Natural killer cell (primary cell): ENCODE measurements around the gene HOXB4. TPM values are rescaled to one million over a fixed set of nuclear protein-coding genes. Genes with fewer than 3 reads are reported as not detected.

ENCODE experiments used
- ATAC-seq, 3 donors: fragments of 150-1000 bp in 2 of 3; fragments of 200-7000 bp in 1 of 3; cut with Tn5 transposase; 1 replicate in 1 of 3; 2 replicates in 2 of 3; pipeline ENCODE4 v1.10.0; 2021; ENCODE audit warnings: mild to moderate bottlenecking in 2 of 3, moderate library complexity in 2 of 3
- DNase-seq, 2 donors: peaks; one replicate each; pipeline versions ENCODE4 v3.0.0 to v3.0.0-alpha.2; 2013 to 2021; ENCODE audit warnings: mixed read lengths in 1 of 2
- H3K27ac ChIP-seq: one replicate; pipeline ENCODE4 v1.5.1; 2013; ENCODE audit warnings: mild to moderate bottlenecking, low read length
- H3K27me3 ChIP-seq: one replicate; pipeline ENCODE4 v1.6.1; 2013; ENCODE audit warnings: low read length; ENCODE audit not compliant: control insufficient read depth, insufficient read depth
- H3K36me3 ChIP-seq: one replicate; pipeline ENCODE4 v1.6.1; 2013; ENCODE audit warnings: low read length; ENCODE audit not compliant: control insufficient read depth, insufficient read depth
- H3K4me1 ChIP-seq: one replicate; pipeline ENCODE4 v1.6.1; 2013; ENCODE audit warnings: low read length; ENCODE audit not compliant: control insufficient read depth, insufficient read depth
- H3K4me3 ChIP-seq: one replicate; pipeline ENCODE4 v1.5.1; 2013; ENCODE audit warnings: low read length
- H3K9me3 ChIP-seq: one replicate; pipeline ENCODE4 v1.6.1; 2013; ENCODE audit warnings: low read length; ENCODE audit not compliant: control insufficient read depth, insufficient read depth
- H3K27ac Mint-ChIP-seq, 2 donors: one replicate each; pipeline ENCODE4 v1.8.0; 2022; ENCODE audit warnings: mild to moderate bottlenecking in 2 of 2, mixed read lengths in 2 of 2, moderate library complexity in 1 of 2
- H3K27me3 Mint-ChIP-seq, 2 donors: one replicate each; pipeline ENCODE4 v1.8.0; 2022; ENCODE audit warnings: low read depth in 2 of 2, mixed read lengths in 2 of 2
- H3K36me3 Mint-ChIP-seq: one replicate; pipeline ENCODE4 v1.8.0; 2022; ENCODE audit warnings: mixed read lengths
- H3K4me1 Mint-ChIP-seq, 2 donors: one replicate each; pipeline ENCODE4 v1.8.0; 2022; ENCODE audit warnings: mixed read lengths in 2 of 2
- H3K4me3 Mint-ChIP-seq: one replicate; pipeline ENCODE4 v1.8.0; 2022; ENCODE audit warnings: mild to moderate bottlenecking, moderate library complexity, mixed read lengths
- H3K9me3 Mint-ChIP-seq, 2 donors: one replicate each; pipeline ENCODE4 v1.8.0; 2022; ENCODE audit warnings: mixed read lengths in 2 of 2
- WGBS: methylation state at CpG from one replicate; pipeline ENCODE4 v1.1.7; 2013; ENCODE audit warnings: missing lambda C conversion rate; ENCODE audit not compliant: insufficient coverage; 5-methylcytosine and 5-hydroxymethylcytosine counted together
- intact Hi-C: fragments of 100-400 bp; cut with micrococcal nuclease; formaldehyde crosslinking; loops from one replicate; pipeline ENCODE4 v1.14.2; 2022
- total RNA-seq, 4 donors: library from RNA; stranded (reverse); fragments of 120-200 nt in 1 of 4; gene quantifications; one replicate each; pipeline versions ENCODE4 v1.2.3 to v1.2.4, GENCODE V29; 2013 to 2022
- TF ChIP-seq, protein P1 (sequence below): fragments of 200-600 bp; IDR thresholded peaks from one replicate; pipeline ENCODE4 v1.8.0; 2022; ENCODE audit warnings: antibody characterized with exemption

Gene HOXB4
- total RNA-seq, 3 donors from 2014 or later (not counting 1 experiment from before 2014, with no cell fraction given) = 3.5 to 6.7 (median 5.7) TPM

DNA sequence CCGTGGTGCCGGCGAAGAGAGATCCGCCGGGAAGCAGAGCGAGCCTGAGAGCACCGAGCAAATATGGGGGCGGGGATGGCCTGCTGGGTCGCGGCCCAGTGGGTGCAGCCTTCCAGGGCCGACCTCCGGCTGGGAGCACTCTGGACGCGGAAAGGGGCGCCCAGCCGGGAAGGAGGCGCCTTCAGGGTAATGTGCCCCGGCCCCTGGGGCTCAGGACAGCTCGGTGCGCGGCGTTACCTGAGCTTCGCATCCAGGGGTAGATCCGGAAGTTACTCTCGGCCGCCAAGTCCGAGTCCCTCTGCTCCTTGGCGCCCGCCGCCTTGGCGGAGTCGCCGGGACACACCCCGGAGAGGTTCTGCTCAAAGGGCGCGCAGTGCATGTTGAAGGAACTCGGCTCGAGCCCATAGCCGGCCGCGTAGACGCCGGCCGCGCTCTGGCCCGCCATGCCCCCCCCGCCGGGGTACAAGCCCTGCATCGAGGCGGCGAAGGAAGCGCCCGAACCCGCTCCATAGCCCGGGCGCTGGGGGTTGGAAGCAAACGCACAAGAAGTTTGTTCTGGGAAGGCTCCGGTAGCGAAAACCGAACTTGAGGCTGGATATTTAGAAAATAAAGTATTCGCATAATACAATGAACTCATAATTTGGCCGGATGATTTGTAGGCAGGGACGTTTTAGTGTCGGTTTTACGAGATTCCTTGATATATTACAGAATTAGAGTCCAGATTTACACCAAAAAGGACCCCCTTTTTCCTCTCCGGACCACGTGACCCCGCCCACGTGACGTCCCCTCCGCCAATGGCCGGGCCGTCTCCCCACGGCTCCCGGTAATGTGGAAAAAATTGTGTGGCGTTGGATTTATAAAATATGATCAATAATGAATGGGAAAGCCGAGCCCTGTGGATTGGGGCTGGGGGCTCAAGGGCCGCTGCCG is 32.4 kb upstream of the HOXB4 start, which contains the start of gene HOXB7:
Gene HOXB7, minus strand, starts transcription at position 736 of the 930 bp plus-strand sequence. Its CDS starts 99 bp downstream, at position 637.
- WGBS = under 1% methylated on average over 78 of the region's 79 CpGs
- H3K9me3 ChIP-seq = no peaks in the 10 kb centered on the region
- H3K4me1 ChIP-seq = peaks cover 53% of the 10 kb centered on the region
- peak; percentile 68 to 75 for DNase-seq
- no peaks in the 10 kb centered on the region for H3K36me3 ChIP-seq
- H3K27me3 ChIP-seq = peaks cover 39% of the 10 kb centered on the region
- peak within 1 kb of the TSS; percentile 31 for H3K27ac ChIP-seq
- peaks cover 43 to 48% of the 10 kb centered on the region in 2 donors for H3K4me1 Mint-ChIP-seq
- intact Hi-C loops = loop anchor here (5.0 to 10.0 kb wide), 2 partner anchors 112 to 144 kb away; partner anchors contain the start of genes PRAC1 and PRAC2
- H3K36me3 Mint-ChIP-seq = no peaks in the 10 kb centered on the region
- peak; percentile 28 to 59 (median 39) for ATAC-seq
- peak within 1 kb of the TSS; percentile 43 to 78 for H3K27ac Mint-ChIP-seq
- H3K4me3 Mint-ChIP-seq = peak within 1 kb of the TSS; percentile 98
- peak within 1 kb of the TSS; percentile 85 for H3K4me3 ChIP-seq
- TF ChIP-seq, protein P1, sequence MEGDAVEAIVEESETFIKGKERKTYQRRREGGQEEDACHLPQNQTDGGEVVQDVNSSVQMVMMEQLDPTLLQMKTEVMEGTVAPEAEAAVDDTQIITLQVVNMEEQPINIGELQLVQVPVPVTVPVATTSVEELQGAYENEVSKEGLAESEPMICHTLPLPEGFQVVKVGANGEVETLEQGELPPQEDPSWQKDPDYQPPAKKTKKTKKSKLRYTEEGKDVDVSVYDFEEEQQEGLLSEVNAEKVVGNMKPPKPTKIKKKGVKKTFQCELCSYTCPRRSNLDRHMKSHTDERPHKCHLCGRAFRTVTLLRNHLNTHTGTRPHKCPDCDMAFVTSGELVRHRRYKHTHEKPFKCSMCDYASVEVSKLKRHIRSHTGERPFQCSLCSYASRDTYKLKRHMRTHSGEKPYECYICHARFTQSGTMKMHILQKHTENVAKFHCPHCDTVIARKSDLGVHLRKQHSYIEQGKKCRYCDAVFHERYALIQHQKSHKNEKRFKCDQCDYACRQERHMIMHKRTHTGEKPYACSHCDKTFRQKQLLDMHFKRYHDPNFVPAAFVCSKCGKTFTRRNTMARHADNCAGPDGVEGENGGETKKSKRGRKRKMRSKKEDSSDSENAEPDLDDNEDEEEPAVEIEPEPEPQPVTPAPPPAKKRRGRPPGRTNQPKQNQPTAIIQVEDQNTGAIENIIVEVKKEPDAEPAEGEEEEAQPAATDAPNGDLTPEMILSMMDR = no peak
- no peaks in the 10 kb centered on the region for H3K9me3 Mint-ChIP-seq
- peaks cover 30 to 48% of the 10 kb centered on the region in 2 donors for H3K27me3 Mint-ChIP-seq

DNA sequence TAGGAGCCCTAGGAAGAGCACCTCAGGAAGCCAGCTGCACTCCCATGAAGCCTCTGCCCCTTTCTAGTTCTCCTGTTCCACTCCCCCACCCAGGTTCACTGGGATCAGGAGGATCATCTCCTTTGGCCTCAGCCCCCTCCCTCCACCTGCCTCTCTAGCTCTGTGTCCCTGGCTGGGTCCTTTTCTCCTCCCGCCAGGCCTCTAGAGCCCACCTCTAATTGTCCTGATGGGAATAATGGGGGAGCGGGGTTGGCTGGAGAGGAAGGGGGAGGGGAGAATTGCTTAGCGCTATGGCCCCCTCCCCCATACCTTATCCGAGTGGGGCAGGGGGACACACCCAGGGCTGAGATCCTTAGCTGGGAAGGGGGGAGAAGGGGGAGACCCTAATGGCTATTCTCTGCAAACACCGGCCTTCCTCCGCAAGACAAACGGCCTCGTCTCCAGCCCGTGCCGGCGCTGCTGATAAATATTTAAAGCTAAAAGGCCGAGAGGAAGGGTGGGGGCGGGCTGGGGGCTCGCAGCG is 31.7 kb upstream of the HOXB4 start:
- intact Hi-C loops = loop anchor here (5.0 to 10.0 kb wide), 2 partner anchors 112 to 145 kb away; partner anchors contain the start of genes PRAC1 and PRAC2
- H3K4me1 ChIP-seq = peaks cover 50% of the 10 kb centered on the region

DNA sequence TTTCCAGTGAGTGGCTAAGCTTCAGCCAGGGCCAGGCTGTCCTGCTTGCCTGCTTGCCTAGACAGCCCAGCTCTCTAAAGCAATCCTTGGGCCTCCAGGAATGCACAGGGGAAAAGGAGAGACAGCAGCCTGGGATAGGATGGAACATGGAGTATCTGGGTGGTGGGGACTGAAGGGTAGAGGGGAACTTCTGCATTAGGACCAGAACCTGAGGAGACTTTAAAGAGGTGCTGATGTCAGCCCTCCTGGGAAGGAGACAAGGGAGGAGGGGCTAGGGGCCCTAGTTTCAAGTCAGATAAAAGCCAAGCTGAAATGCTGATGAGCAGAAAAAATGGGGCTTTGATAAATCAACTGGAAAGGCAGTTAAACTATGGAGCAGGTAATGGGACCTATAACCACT is 30.9 kb upstream of the HOXB4 start:
- Histone ChIP-seq H3K36me3 (no peaks in the 10 kb centered on the region), H3K27ac (no peak overlapping the region), H3K4me3 (no peak overlapping the region), H3K27me3 (peaks cover 39% of the 10 kb centered on the region), H3K9me3 (no peaks in the 10 kb centered on the region), H3K4me1 (peaks cover 42% of the 10 kb centered on the region)
- Mint-ChIP-seq H3K9me3 (no peaks in the 10 kb centered on the region), H3K36me3 (no peaks in the 10 kb centered on the region), H3K27ac (no peak overlapping the region), H3K27me3 (peaks cover 22 to 49% of the 10 kb centered on the region in 2 donors), H3K4me3 (peak overlapping the region; percentile 49), H3K4me1 (peaks cover 31 to 36% of the 10 kb centered on the region in 2 donors)
- TF ChIP-seq, protein P1 = no peak
- DNase-seq = no peak
- ATAC-seq = no peak
- intact Hi-C loops = no loop called here

More for the DNA sequence above, 31.7 kb upstream of the HOXB4 start:
- ATAC-seq (no peak), DNase-seq (no peak)
- Histone ChIP-seq H3K27ac (no peak overlapping the region), H3K36me3 (no peaks in the 10 kb centered on the region), H3K4me3 (peak overlapping the region; percentile 85), H3K9me3 (no peaks in the 10 kb centered on the region), H3K27me3 (peaks cover 38% of the 10 kb centered on the region)
- Mint-ChIP-seq H3K27me3 (peaks cover 25 to 48% of the 10 kb centered on the region in 2 donors), H3K36me3 (no peaks in the 10 kb centered on the region), H3K4me3 (peak overlapping the region; percentile 98), H3K27ac (no peak overlapping the region), H3K4me1 (peaks cover 39 to 44% of the 10 kb centered on the region in 2 donors), H3K9me3 (no peaks in the 10 kb centered on the region)
- TF ChIP-seq, protein P1 = no peak
- 6% methylated on average over 12 of the region's 15 CpGs for WGBS
